HG03280 (cell line): Measurements from ENCODE around the gene ARHGAP26.
"Not testable (repeated sequence)": the region's sequence is repeated elsewhere in the genome, so short reads cannot be mapped to it uniquely, and the experiment has no call there.

Experiments used
- ATAC-seq: cut with Tn5 transposase; IDR thresholded peaks from one replicate; pipeline ENCODE4 v1.9.1; 2021; ENCODE audit warnings: mild to moderate bottlenecking, moderate library complexity; ENCODE audit not compliant: unreplicated experiment

ARHGAP26 gene

DNA sequence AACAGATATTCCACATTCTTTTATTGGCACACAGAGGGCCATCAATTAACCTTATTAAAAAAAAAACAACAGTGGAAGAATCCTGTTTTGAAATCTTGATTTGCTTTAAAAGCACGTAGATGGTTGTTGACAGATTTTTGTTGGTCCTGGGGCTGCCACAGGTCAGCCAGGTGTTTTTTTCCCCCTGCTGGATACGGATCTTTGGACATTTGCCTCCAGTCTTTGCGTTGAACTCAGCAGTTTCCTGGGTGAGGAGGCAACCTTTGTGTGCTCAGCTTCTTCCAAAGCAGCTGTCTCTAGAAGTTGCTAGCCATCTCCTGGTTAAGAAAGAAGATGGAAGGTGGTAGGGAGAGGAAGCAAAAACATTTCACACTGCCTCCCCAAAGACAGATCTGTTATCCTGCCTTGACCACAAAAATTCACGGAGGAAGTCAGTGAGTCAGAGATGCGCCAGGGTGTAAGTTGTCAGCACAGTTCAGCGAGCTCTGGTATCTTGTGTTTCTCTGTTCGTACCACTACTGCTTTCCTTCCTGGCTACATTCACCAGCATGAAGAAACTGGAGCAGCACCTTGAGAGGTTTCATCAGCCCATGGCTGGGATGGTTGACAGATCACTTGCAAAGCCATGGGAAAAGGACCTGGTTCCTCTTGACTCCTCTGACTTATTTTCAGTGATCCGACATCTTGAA lies 207.3 kb downstream of the ARHGAP26 start:
- ATAC-seq = no peak

DNA sequence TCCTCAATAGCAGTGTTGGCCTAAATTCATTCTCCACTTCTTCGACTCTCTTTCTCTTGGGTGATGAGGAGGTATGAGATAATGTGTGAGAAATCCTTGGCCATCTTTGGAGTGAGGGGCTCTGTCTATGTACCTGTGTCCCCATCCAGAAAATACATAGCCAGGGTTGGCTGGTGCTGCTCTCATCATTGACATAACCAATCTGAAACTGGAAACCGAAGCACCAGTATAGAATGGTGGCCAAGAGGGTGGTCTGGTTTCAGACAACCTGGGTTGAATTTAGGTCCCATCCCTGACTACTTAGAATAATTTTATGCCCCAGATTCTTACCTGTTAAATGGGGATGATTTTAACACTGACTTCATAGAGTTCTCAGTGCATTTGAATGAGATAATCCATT lies 208.1 kb downstream of the ARHGAP26 start:
- no peak for ATAC-seq

- ATAC-seq = no peak
These were observed 208.5 kb downstream of the ARHGAP26 start for GRCh38 chr5:142978726-142979125.

DNA sequence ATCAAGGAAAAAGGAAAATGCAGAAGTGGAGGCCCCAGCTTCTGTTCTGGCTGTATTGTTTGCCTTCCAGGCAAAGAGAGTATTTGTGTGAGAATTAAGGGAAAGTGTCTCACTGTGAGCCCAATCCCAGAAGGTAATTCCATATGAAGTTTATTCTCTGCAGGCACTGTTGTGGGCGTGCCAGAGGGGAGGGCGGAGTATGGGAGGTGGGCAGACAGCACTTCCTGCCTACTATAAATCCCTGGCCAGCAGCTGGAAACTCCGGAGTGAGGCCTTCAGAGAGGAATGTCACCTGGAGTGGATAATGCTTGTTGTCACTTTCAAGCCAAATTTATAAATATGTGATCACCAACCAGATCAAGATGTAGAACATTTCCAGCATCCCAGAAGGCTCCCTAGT lies 209.5 kb downstream of the ARHGAP26 start:
- no peak for ATAC-seq

GRCh38 chr5:142981475-142981874 lies 211.3 kb downstream of the ARHGAP26 start:
- no peak for ATAC-seq

DNA sequence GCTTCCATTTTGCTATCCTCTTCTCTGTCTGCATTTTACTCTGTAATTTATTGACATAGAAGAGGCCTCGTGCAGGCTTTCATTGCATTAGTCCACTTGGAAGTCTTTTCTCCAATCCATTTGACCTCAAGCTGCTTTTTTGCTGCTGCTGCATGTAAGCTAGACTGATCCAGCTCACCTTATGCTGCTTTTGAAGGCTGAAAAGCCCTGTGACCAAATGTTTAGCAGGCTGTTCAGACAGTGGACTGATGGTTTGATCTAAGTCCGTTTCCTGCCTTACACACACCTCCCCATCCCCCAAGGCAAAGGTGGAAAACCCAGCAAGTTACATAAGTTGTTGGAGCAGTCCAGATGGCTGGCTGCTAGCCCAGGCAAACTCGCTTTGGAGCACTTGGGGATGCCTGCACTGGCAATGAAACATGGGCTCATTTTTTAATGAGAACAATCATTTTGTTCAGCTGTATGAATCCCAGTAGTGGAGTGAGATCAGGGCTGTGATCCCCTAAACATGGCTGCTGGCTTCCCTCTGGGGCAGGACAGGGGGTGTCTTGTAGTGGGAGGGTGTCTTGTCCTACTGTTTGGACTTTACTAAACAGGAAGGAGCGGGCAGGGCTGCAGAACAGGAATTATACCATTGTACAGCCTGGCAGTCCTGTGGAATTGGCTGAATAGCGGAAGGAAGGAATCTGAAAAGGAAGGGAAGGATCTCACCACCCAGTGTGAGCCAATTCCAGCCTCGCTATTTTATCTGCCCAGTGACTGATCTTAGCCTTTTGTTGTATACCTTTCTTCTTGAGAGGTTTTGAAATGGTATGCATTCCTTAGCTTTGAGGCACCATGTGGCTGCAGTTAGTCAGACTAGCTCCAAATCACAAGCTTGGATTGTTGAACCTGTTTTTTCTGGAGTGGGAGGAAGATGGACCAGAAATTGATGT lies 212.0 kb downstream of the ARHGAP26 start:
- no peak for ATAC-seq

- ATAC-seq = no peak
These were observed 212.6 kb downstream of the ARHGAP26 start for GRCh38 chr5:142982821-142983200.

DNA sequence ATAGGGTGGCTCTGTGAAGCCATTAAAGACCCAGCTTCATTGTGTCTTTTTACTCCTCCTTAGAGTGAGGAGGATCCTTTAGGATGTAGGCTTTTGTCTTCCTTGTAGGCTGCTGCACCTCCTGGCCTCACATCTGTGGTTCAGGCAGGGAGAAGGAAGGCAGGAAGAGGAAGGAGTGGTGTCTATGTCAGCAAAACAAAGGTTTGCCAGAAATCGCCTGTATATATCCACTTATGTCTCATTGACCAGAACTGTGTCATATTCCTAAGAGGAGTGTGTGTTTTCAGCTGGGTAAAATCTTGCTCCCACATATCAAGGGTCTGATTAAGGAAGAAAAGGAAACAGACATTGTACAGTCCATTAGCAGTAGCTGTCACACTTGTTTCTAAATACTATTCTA lies 213.8 kb downstream of the ARHGAP26 start:
- no peak for ATAC-seq

GRCh38 chr5:142984525-142984924 lies 214.3 kb downstream of the ARHGAP26 start:
- no peak for ATAC-seq

GRCh38 chr5:142989270-142989669 lies 219.1 kb downstream of the ARHGAP26 start:
- not testable (repeated sequence) for ATAC-seq

GRCh38 chr5:142990073-142990472 lies 219.9 kb downstream of the ARHGAP26 start:
- ATAC-seq = not testable (repeated sequence)

GRCh38 chr5:142994218-142994617 lies 224.0 kb downstream of the ARHGAP26 start:
- ATAC-seq = no peak

- ATAC-seq = not testable (repeated sequence)
These were observed 225.4 kb downstream of the ARHGAP26 start for GRCh38 chr5:142995621-142996020.

GRCh38 chr5:142997591-142997990 lies 227.4 kb downstream of the ARHGAP26 start:
- ATAC-seq = no peak

- no peak for ATAC-seq
These were observed 228.3 kb downstream of the ARHGAP26 start for GRCh38 chr5:142998316-142999020.

GRCh38 chr5:143000551-143000950 lies 230.4 kb downstream of the ARHGAP26 start:
- ATAC-seq = not testable (repeated sequence)

DNA sequence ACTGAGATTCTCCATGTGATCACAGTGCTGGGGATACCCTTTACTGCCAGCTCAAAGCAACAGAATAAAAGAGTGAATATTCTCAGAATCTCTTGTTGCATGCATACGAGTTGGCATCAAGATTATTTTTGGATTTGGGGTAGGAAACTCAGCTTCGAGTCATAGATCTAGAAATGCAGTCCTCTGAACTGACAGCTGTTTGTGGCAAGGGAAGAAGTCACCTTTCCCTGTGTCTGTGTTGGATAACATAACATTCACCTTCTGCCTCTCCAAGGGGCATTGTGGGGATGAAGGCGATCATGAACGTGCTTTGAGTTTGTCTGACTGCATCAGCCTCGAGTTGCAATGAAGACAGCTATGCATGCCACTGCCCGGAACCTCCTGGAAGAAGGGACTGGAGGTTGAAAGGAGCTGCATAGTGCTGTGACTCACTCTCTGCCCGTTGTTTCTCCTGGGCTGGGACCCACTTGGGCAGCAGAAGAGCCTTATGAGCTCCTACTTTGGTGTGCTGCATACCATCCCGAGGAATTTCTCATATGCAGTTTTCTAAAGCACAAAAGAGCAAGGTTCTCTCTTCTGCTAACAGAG lies 231.7 kb downstream of the ARHGAP26 start:
- ATAC-seq = no peak

GRCh38 chr5:143002459-143003327 lies 232.5 kb downstream of the ARHGAP26 start:
- ATAC-seq = peak; percentile 56

- no peak for ATAC-seq
These were observed 233.1 kb downstream of the ARHGAP26 start for GRCh38 chr5:143003328-143003636.
